BLaER1 treated with 17β-estradiol and CSF1 and Interleukin-3, amounts not matched to agents 10 nM and 100 nM (cell line): ENCODE measurements around the gene MMP1.

Experiments
- H3K27ac ChIP-seq, 11 experiments: shearing (Covaris generic); formaldehyde crosslinking; 2 replicates each; pipeline ENCODE4 v1.8.1; 2022
- H3K27me3 ChIP-seq, 11 experiments: shearing (Covaris generic); formaldehyde crosslinking; 2 replicates each; pipeline ENCODE4 v1.8.1; 2022
- H3K36me3 ChIP-seq, 11 experiments: shearing (Covaris generic); formaldehyde crosslinking; 2 replicates each; pipeline ENCODE4 v1.8.1; 2022
- H3K4me1 ChIP-seq, 10 experiments: shearing (Covaris generic); formaldehyde crosslinking; 2 replicates each; pipeline ENCODE4 v1.8.1; 2022
- H3K4me2 ChIP-seq, 11 experiments: shearing (Covaris generic); formaldehyde crosslinking; 2 replicates each; pipeline ENCODE4 v1.8.1; 2022
- H3K4me3 ChIP-seq, 10 experiments: shearing (Covaris generic); formaldehyde crosslinking; 2 replicates each; pipeline ENCODE4 v1.8.1; 2022
- H3K9ac ChIP-seq, 11 experiments: shearing (Covaris generic); formaldehyde crosslinking; 2 replicates each; pipeline ENCODE4 v1.8.1; 2022
- H3K9me3 ChIP-seq, 11 experiments: shearing (Covaris generic); formaldehyde crosslinking; replicated peaks in 1 of 11; 2 replicates each; pipeline ENCODE4 v1.8.1; 2022
- H4K20me1 ChIP-seq, 11 experiments: shearing (Covaris generic); formaldehyde crosslinking; 2 replicates each; pipeline ENCODE4 v1.8.1; 2022
- Cebpa-rat ChIP-seq, 11 experiments: shearing (Covaris generic); IDR thresholded peaks; 2 replicates each; pipeline ENCODE4 v1.8.1; 2022

The MMP1 gene

GRCh38 chr11:102793677-102794290 lies 4.2 kb downstream of the MMP1 start:
- Histone ChIP-seq H3K4me2 (peak overlapping the region in 2 of 11 experiments; percentile 31 to 40; a peak in 4 of 22 replicates), H3K4me3 (no peak overlapping the region), H3K9me3 (no peaks in the 10 kb centered on the region), H3K27me3 (no peaks in the 10 kb centered on the region), H3K36me3 (no peaks in the 10 kb centered on the region), H3K4me1 (peaks cover 0 to 60% (median 0%) of the 10 kb centered on the region in 10 experiments; a peak in 5 of 20 replicates), H3K9ac (peak overlapping the region in 1 of 11 experiments; percentile 14; a peak in 2 of 22 replicates), H3K27ac (peak overlapping the region in 3 of 11 experiments; percentile 21 to 56 (median 23); a peak in 4 of 22 replicates), H4K20me1 (no peaks in the 10 kb centered on the region)
- no peak for TF ChIP-seq Cebpa-rat (IDR thresholded peaks at IDR 0.05)

DNA sequence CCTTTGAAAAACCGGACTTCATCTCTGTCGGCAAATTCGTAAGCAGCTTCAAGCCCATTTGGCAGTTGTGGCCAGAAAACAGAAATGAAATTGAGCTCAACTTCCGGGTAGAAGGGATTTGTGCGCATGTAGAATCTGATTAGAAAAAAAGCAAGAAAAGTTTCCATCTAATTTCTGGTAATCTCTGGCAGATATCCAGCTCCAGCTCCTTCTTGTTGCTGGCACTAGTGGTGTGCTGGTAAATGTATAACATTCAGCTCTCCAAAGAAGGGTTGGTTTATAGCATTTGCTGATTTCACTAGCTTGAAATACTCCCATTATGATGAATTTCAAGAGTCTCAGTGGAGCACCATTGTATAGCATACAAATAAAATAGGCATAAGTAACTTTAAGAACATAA lies 5.4 kb downstream of the MMP1 start:
- H3K9me3 ChIP-seq, result no peaks in the 10 kb centered on the region

GRCh38 chr11:102791271-102792036 lies 6.5 kb downstream of the MMP1 start:
- TF ChIP-seq Cebpa-rat (IDR thresholded peaks at IDR 0.05), result no peak

More for the DNA sequence above, 5.4 kb downstream of the MMP1 start:
- TF ChIP-seq Cebpa-rat (IDR thresholded peaks at IDR 0.05), result no peak
- peak overlapping the region in 2 of 11 experiments; percentile 40 to 47; a peak in 2 of 22 replicates for H3K4me2 ChIP-seq
- H4K20me1 ChIP-seq, result no peaks in the 10 kb centered on the region
- no peaks in the 10 kb centered on the region for H3K27me3 ChIP-seq
- H3K27ac ChIP-seq, result peak overlapping the region in 1 of 11 experiments; percentile 25; a peak in 1 of 22 replicates
- H3K9ac ChIP-seq, result no peak overlapping the region
- H3K4me3 ChIP-seq, result no peak overlapping the region
- no peaks in the 10 kb centered on the region for H3K36me3 ChIP-seq
- peaks cover 0 to 55% (median 0%) of the 10 kb centered on the region in 10 experiments; a peak in 4 of 20 replicates for H3K4me1 ChIP-seq

GRCh38 chr11:102788334-102788995 lies 9.5 kb downstream of the MMP1 start:
- H3K4me2 ChIP-seq, result peak overlapping the region in 2 of 11 experiments; percentile 4 to 15; a peak in 2 of 22 replicates
- no peaks in the 10 kb centered on the region for H3K27me3 ChIP-seq
- TF ChIP-seq Cebpa-rat (IDR thresholded peaks at IDR 0.05), result no peak
- peaks cover 0 to 53% (median 0%) of the 10 kb centered on the region in 10 experiments; a peak in 5 of 20 replicates for H3K4me1 ChIP-seq
- H3K36me3 ChIP-seq, result no peaks in the 10 kb centered on the region
- no peak overlapping the region for H3K27ac ChIP-seq
- no peak overlapping the region for H3K4me3 ChIP-seq
- H3K9me3 ChIP-seq, result no peaks in the 10 kb centered on the region
- no peaks in the 10 kb centered on the region for H4K20me1 ChIP-seq
- H3K9ac ChIP-seq, result no peak overlapping the region

More at GRCh38 chr11:102791271-102792036, 6.5 kb downstream of the MMP1 start:
- Histone ChIP-seq H3K9ac (no peak overlapping the region), H3K27me3 (no peaks in the 10 kb centered on the region), H3K4me1 (peaks cover 0 to 56% (median 0%) of the 10 kb centered on the region in 10 experiments; a peak in 5 of 20 replicates), H3K9me3 (no peaks in the 10 kb centered on the region), H3K27ac (no peak overlapping the region), H4K20me1 (no peaks in the 10 kb centered on the region), H3K36me3 (no peaks in the 10 kb centered on the region), H3K4me3 (no peak overlapping the region), H3K4me2 (peak overlapping the region in 1 of 11 experiments; percentile 34; a peak in 2 of 22 replicates)

- Histone ChIP-seq H3K4me3 (no peak overlapping the region), H4K20me1 (no peaks in the 10 kb centered on the region), H3K9ac (no peak overlapping the region), H3K27me3 (no peaks in the 10 kb centered on the region), H3K4me2 (no peak overlapping the region), H3K4me1 (peaks cover 0 to 49% (median 0%) of the 10 kb centered on the region in 10 experiments; a peak in 5 of 20 replicates), H3K27ac (no peak overlapping the region), H3K9me3 (no peaks in the 10 kb centered on the region), H3K36me3 (no peaks in the 10 kb centered on the region)
- 0 out of 22 replicates have a peak, but pooled peaks of 1 of the 11 experiments have one; percentile 8 for TF ChIP-seq Cebpa-rat (IDR thresholded peaks at IDR 0.05)
Observed at GRCh38 chr11:102784380-102784779, 13.6 kb downstream of the MMP1 start.

DNA sequence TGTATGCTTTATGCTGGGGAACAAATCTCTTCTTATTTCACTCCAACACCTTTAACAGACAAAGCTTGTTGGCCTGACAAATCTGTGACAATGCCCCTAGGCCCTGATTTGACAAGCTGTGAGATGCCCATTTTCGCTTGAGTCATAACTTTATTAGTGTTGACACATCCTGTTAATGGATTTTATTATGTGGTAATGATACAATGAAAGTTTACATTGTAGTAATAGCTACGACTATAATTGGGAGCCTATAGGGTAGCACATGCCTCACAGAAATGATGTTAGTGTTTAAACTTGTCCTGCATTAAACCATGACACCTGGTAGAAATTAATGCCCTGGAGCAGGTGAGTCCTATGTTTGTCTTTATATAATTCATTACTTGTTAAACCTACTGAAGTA lies 14.2 kb downstream of the MMP1 start:
- Histone ChIP-seq H3K36me3 (no peaks in the 10 kb centered on the region), H4K20me1 (no peaks in the 10 kb centered on the region), H3K4me1 (peaks cover 0 to 42% (median 0%) of the 10 kb centered on the region in 10 experiments; a peak in 5 of 20 replicates), H3K9ac (no peak overlapping the region), H3K4me3 (no peak overlapping the region), H3K4me2 (no peak overlapping the region), H3K9me3 (no peaks in the 10 kb centered on the region), H3K27ac (no peak overlapping the region), H3K27me3 (no peaks in the 10 kb centered on the region)
- no peak for TF ChIP-seq Cebpa-rat (IDR thresholded peaks at IDR 0.05)

- H4K20me1 ChIP-seq, result no peaks in the 10 kb centered on the region
- no peak overlapping the region for H3K27ac ChIP-seq
- H3K4me2 ChIP-seq, result no peak overlapping the region
- H3K9me3 ChIP-seq, result no peaks in the 10 kb centered on the region
- H3K36me3 ChIP-seq, result no peaks in the 10 kb centered on the region
- TF ChIP-seq Cebpa-rat (IDR thresholded peaks at IDR 0.05), result no peak
- peaks cover 0 to 38% (median 0%) of the 10 kb centered on the region in 10 experiments; a peak in 5 of 20 replicates for H3K4me1 ChIP-seq
- no peak overlapping the region for H3K4me3 ChIP-seq
- no peak overlapping the region for H3K9ac ChIP-seq
- no peaks in the 10 kb centered on the region for H3K27me3 ChIP-seq
Observed at GRCh38 chr11:102783016-102783415, 14.9 kb downstream of the MMP1 start.

- H3K9ac ChIP-seq, result no peak overlapping the region
- H3K27ac ChIP-seq, result no peak overlapping the region
- H3K4me3 ChIP-seq, result no peak overlapping the region
- H3K9me3 ChIP-seq, result no peaks in the 10 kb centered on the region
- H4K20me1 ChIP-seq, result no peaks in the 10 kb centered on the region; a peak in 1 of 22 replicates
- no peak overlapping the region for H3K4me2 ChIP-seq
- TF ChIP-seq Cebpa-rat (IDR thresholded peaks at IDR 0.05), result no peak
- no peaks in the 10 kb centered on the region for H3K27me3 ChIP-seq
- H3K4me1 ChIP-seq, result peaks cover 0 to 33% (median 0%) of the 10 kb centered on the region in 10 experiments; a peak in 5 of 20 replicates
- no peaks in the 10 kb centered on the region for H3K36me3 ChIP-seq
Observed at GRCh38 chr11:102781676-102782075, 16.3 kb downstream of the MMP1 start.

GRCh38 chr11:102780491-102780918 lies 17.5 kb downstream of the MMP1 start, which contains the start of gene MMP10:
Gene MMP10, minus strand, starts transcription at chr11:102780628. Its CDS starts 37 bp downstream, at chr11:102780591.
- H3K4me3 ChIP-seq, result no peak within 1 kb of the TSS
- H4K20me1 ChIP-seq, result no peaks in the 10 kb centered on the region; a peak in 1 of 22 replicates
- H3K4me2 ChIP-seq, result peak within 1 kb of the TSS in 2 of 11 experiments; percentile 23; a peak in 2 of 22 replicates
- H3K4me1 ChIP-seq, result peaks cover 0 to 22% (median 0%) of the 10 kb centered on the region in 10 experiments; a peak in 4 of 20 replicates
- no peaks in the 10 kb centered on the region for H3K9me3 ChIP-seq
- no peak within 1 kb of the TSS for H3K27ac ChIP-seq
- no peaks in the 10 kb centered on the region for H3K36me3 ChIP-seq
- no peaks in the 10 kb centered on the region for H3K27me3 ChIP-seq
- no peak within 1 kb of the TSS for H3K9ac ChIP-seq
- TF ChIP-seq Cebpa-rat (IDR thresholded peaks at IDR 0.05), result no peak
